ENCODE results near the gene TMC7. TPM values are rescaled to one million over a fixed set of nuclear protein-coding genes. Genes with fewer than 3 reads are reported as not detected.

TMC7 gene
- total and polyA plus RNA-seq, 2 of the 8 experiments (the other 6 are each of a cell fraction or from before 2014, with no cell fraction given): 2.3 to 2.6 TPM

GRCh38 chr16:19098173-19098572 is 114.4 kb downstream of the TMC7 start:
- Histone ChIP-seq H4K20me1 (replicated peaks in 1 of 2; ENCODE audit: control insufficient read depth in 1 of 2, insufficient read depth in 2 of 2, low read length in 2 of 2) (no peaks in the 10 kb centered on the region), H3K4me3 (ENCODE audit: extremely low read depth in 1 of 4, insufficient read depth in 2 of 4, low read depth in 3 of 4, low read length in 4 of 4) (no peak overlapping the region), H2BK15ac (ENCODE audit: low read length) (no peak overlapping the region), H2BK120ac (replicated peaks; ENCODE audit: low read depth, low read length) (no peak overlapping the region), H3K79me1 (ENCODE audit: low read depth, low read length) (no peaks in the 10 kb centered on the region), H3K79me2 (ENCODE audit: control insufficient read depth in 1 of 2, insufficient read depth in 2 of 2, low read length in 2 of 2) (no peaks in the 10 kb centered on the region), H3K36me3 (ENCODE audit: control insufficient read depth in 2 of 4, insufficient read depth in 4 of 4, low read length in 3 of 4) (no peaks in the 10 kb centered on the region), H3K56ac (replicated peaks; ENCODE audit: insufficient read length, low read depth, low read length) (no peak overlapping the region), H2BK20ac (ENCODE audit: low read length) (no peak overlapping the region), H3K23ac (ENCODE audit: insufficient read length) (no peak overlapping the region), H2AK5ac (ENCODE audit: low read depth, low read length) (no peak overlapping the region), H4K91ac (replicated peaks; ENCODE audit: insufficient read length, low read length) (no peak overlapping the region), H4K5ac (ENCODE audit: insufficient read length, low read depth, low read length) (no peak overlapping the region), H3K27me3 (replicated peaks in 1 of 4; ENCODE audit: control insufficient read depth in 3 of 4, extremely low read depth in 1 of 4, insufficient read depth in 3 of 4, low read length in 3 of 4) (no peaks in the 10 kb centered on the region; a peak in 1 of 7 replicates), H3K4ac (replicated peaks; ENCODE audit: insufficient read length, low read depth, low read length) (no peak overlapping the region), H3K27ac (ENCODE audit: low read depth, low read length) (no peak overlapping the region), H3K23me2 (ENCODE audit: low read depth, low read length) (no peaks in the 10 kb centered on the region), H4K8ac (ENCODE audit: extremely low read depth, insufficient read depth, low read length) (no peak overlapping the region), H3K18ac (ENCODE audit: extremely low read depth, low read length) (no peak overlapping the region), H3K4me1 (replicated peaks in 1 of 4; ENCODE audit: control insufficient read depth in 3 of 4, insufficient read depth in 4 of 4, low read length in 3 of 4) (no peaks in the 10 kb centered on the region), H2BK12ac (ENCODE audit: low read depth, low read length) (no peak overlapping the region), H3K9me3 (ENCODE audit: insufficient read depth in 2 of 2, low read depth in 1 of 2, low read length in 1 of 2) (no peaks in the 10 kb centered on the region; a peak in 1 of 4 replicates), H2AFZ (ENCODE audit: low read length) (no peak overlapping the region), H3K4me2 (ENCODE audit: insufficient read depth in 1 of 2, low read depth in 2 of 2, low read length in 2 of 2) (no peak overlapping the region), H2BK5ac (ENCODE audit: low read depth, low read length) (no peak overlapping the region), H3K9ac (replicated peaks in 1 of 4; ENCODE audit: extremely low read depth in 1 of 4, low read depth in 3 of 4, low read length in 3 of 4) (no peak overlapping the region), H3K14ac (ENCODE audit: insufficient read length) (no peak overlapping the region)
- WGBS, 2 experiments (ENCODE audit: extremely low coverage in 1 of 2, insufficient coverage in 1 of 2, insufficient read length in 1 of 2, insufficient replicate concordance in 2 of 2, low coverage in 1 of 2, low lambda C conversion rate in 2 of 2, missing lambda C conversion rate in 1 of 2): 85% methylated on average over 1 of the region's 1 CpG; no CpG with 5 or more reads in 1 of the 2 experiments
- POLR2A ChIA-PET (ENCODE audit: partially characterized antibody): no interaction called here
- DNase-seq (ENCODE audit: low read depth in 1 of 2, low spot score in 2 of 2) (no peak), FAIRE-seq (no peak)
- no peak for TF ChIP-seq CBX5 (IDR thresholded peaks at IDR 0.05; ENCODE audit: low read depth, low read length)
- TF ChIP-seq TAF1 (IDR thresholded peaks at IDR 0.05; ENCODE audit: low read depth, low read length): no peak
- no peak for TF ChIP-seq PHF8 (conservative IDR thresholded peaks at IDR 0.05; ENCODE audit: low read depth, low read length)
- no peak for TF ChIP-seq MAFK (IDR thresholded peaks at IDR 0.05; ENCODE audit: low read depth, low read length)
- TF ChIP-seq GABPA (IDR thresholded peaks at IDR 0.05; ENCODE audit: borderline replicate concordance, insufficient read depth, low read length): no peak
- TF ChIP-seq CEBPB (IDR thresholded peaks at IDR 0.05; ENCODE audit: low read depth, low read length): no peak
- TF ChIP-seq, protein P1, sequence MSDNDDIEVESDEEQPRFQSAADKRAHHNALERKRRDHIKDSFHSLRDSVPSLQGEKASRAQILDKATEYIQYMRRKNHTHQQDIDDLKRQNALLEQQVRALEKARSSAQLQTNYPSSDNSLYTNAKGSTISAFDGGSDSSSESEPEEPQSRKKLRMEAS (IDR thresholded peaks at IDR 0.05): no peak
- no peak for TF ChIP-seq CREB1 (IDR thresholded peaks at IDR 0.05)
- CTCF ChIA-PET (ENCODE audit: partially characterized antibody): interaction anchor here (0.8 kb wide), 1 partner anchor 18 kb away, joined by 4 read pairs; no protein-coding TSS in a partner anchor

Measured in H1 (cell line).